Central memory CD8-positive, alpha-beta T cell (primary cell): ENCODE data around the gene ETV6.

Experiments used
- ATAC-seq: fragments of 150-1000 bp; cut with Tn5 transposase; replicated peaks from 2 replicates; pipeline ENCODE4 v1.10.0; 2022; ENCODE audit warnings: mild to moderate bottlenecking, moderate FRiP score, moderate number of reproducible peaks; ENCODE audit not compliant: poor library complexity, severe bottlenecking; ENCODE audit errors: extremely low read depth
- DNase-seq, 2 donors: peaks; one replicate each; pipeline ENCODE4 v3.0.0; 2021; ENCODE audit warnings: low spot score in 2 of 2
- H3K27ac Mint-ChIP-seq: one replicate; pipeline ENCODE4 v1.8.0; 2022; ENCODE audit warnings: low read depth, mild to moderate bottlenecking, moderate library complexity, mixed read lengths
- H3K27me3 Mint-ChIP-seq: one replicate; pipeline ENCODE4 v1.8.0; 2022; ENCODE audit warnings: mixed read lengths
- H3K36me3 Mint-ChIP-seq: one replicate; pipeline ENCODE4 v1.8.0; 2022; ENCODE audit warnings: mild to moderate bottlenecking, moderate library complexity, mixed read lengths; ENCODE audit not compliant: insufficient read depth
- H3K4me1 Mint-ChIP-seq: one replicate; pipeline ENCODE4 v1.8.0; 2022; ENCODE audit warnings: mixed read lengths
- H3K4me3 Mint-ChIP-seq: one replicate; pipeline ENCODE4 v1.8.0; 2022; ENCODE audit warnings: mild to moderate bottlenecking, moderate library complexity, mixed read lengths
- H3K9me3 Mint-ChIP-seq: one replicate; pipeline ENCODE4 v1.8.0; 2022; ENCODE audit warnings: mixed read lengths

ETV6 gene

GRCh38 chr12:11825278-11825677 lies 175.8 kb downstream of the ETV6 start:
- no peak for ATAC-seq
- peaks cover 8% of the 10 kb centered on the region for H3K36me3 Mint-ChIP-seq
- no peak overlapping the region for H3K4me3 Mint-ChIP-seq
- H3K4me1 Mint-ChIP-seq, result peaks cover 12% of the 10 kb centered on the region
- H3K27me3 Mint-ChIP-seq, result no peaks in the 10 kb centered on the region
- DNase-seq, result no peak
- no peak overlapping the region for H3K27ac Mint-ChIP-seq
- no peaks in the 10 kb centered on the region for H3K9me3 Mint-ChIP-seq

DNA sequence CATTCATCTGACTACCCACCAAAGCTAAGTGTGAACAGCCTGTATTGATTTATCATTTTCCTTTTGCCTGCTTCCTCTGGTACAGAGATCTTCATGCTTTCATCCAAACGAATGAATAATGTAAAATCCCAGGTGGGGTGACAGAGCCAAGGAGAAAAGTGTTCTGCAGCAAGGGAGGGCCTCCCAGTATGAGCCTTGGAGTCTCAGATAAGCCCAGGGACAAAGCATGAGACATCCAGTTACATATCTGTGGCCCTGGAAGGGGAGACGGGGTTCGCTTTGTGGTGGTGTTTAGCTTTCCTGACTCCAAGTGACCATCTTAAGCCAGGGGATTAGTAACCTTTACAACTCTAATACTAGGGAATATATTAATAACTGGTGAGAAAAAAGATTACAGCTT lies 177.1 kb downstream of the ETV6 start:
- Mint-ChIP-seq H3K27ac (no peak overlapping the region), H3K27me3 (no peaks in the 10 kb centered on the region), H3K36me3 (peaks cover 6% of the 10 kb centered on the region), H3K4me1 (peaks cover 12% of the 10 kb centered on the region), H3K4me3 (no peak overlapping the region), H3K9me3 (no peaks in the 10 kb centered on the region)
- DNase-seq (no peak), ATAC-seq (no peak)

GRCh38 chr12:11827091-11828061 lies 177.9 kb downstream of the ETV6 start:
- DNase-seq (no peak), ATAC-seq (no peak)
- no peak overlapping the region for H3K27ac Mint-ChIP-seq
- H3K27me3 Mint-ChIP-seq, result no peaks in the 10 kb centered on the region
- no peak overlapping the region for H3K4me3 Mint-ChIP-seq
- peaks cover 6% of the 10 kb centered on the region for H3K36me3 Mint-ChIP-seq
- peaks cover 11% of the 10 kb centered on the region for H3K4me1 Mint-ChIP-seq
- H3K9me3 Mint-ChIP-seq, result no peaks in the 10 kb centered on the region

- ATAC-seq (no peak), DNase-seq (no peak)
- H3K27me3 Mint-ChIP-seq, result no peaks in the 10 kb centered on the region
- no peak overlapping the region for H3K27ac Mint-ChIP-seq
- peaks cover 8% of the 10 kb centered on the region for H3K36me3 Mint-ChIP-seq
- peaks cover 19% of the 10 kb centered on the region for H3K4me1 Mint-ChIP-seq
- H3K9me3 Mint-ChIP-seq, result no peaks in the 10 kb centered on the region
- no peak overlapping the region for H3K4me3 Mint-ChIP-seq
These were observed 180.3 kb downstream of the ETV6 start for GRCh38 chr12:11829764-11830194.

DNA sequence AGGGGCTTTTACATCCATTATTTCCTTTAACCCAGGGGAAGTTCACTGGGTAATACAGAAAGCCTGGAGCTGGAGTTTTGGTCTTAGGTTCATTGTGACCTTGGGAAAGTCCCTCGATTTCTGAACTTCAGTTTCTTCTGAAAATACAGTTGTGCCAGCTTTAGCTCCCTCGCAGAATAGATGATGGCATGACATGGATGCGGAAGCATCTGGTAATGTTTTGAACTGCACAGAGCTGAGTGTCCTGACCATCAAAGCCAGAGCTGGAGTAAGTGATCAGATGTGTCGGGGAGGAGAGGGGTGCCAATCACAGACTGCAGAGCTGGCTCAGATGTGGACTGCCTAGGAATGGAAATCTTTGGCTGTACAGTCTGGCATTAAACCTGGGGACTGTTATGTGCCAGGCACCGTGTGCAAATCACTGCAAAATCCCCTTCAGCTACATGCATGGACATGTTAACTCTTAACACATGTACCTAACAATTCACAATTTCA lies 180.9 kb downstream of the ETV6 start:
- peaks cover 21% of the 10 kb centered on the region for H3K4me1 Mint-ChIP-seq
- peaks cover 9% of the 10 kb centered on the region for H3K36me3 Mint-ChIP-seq
- no peak for DNase-seq
- no peaks in the 10 kb centered on the region for H3K27me3 Mint-ChIP-seq
- no peaks in the 10 kb centered on the region for H3K9me3 Mint-ChIP-seq
- no peak for ATAC-seq
- H3K27ac Mint-ChIP-seq, result no peak overlapping the region
- H3K4me3 Mint-ChIP-seq, result no peak overlapping the region

- Mint-ChIP-seq H3K27me3 (no peaks in the 10 kb centered on the region), H3K9me3 (no peaks in the 10 kb centered on the region), H3K4me1 (peaks cover 29% of the 10 kb centered on the region), H3K4me3 (no peak overlapping the region), H3K36me3 (peaks cover 6% of the 10 kb centered on the region), H3K27ac (peak overlapping the region; percentile 12)
- ATAC-seq, result no peak
- no peak for DNase-seq
These were observed 182.6 kb downstream of the ETV6 start for GRCh38 chr12:11832093-11832492.

DNA sequence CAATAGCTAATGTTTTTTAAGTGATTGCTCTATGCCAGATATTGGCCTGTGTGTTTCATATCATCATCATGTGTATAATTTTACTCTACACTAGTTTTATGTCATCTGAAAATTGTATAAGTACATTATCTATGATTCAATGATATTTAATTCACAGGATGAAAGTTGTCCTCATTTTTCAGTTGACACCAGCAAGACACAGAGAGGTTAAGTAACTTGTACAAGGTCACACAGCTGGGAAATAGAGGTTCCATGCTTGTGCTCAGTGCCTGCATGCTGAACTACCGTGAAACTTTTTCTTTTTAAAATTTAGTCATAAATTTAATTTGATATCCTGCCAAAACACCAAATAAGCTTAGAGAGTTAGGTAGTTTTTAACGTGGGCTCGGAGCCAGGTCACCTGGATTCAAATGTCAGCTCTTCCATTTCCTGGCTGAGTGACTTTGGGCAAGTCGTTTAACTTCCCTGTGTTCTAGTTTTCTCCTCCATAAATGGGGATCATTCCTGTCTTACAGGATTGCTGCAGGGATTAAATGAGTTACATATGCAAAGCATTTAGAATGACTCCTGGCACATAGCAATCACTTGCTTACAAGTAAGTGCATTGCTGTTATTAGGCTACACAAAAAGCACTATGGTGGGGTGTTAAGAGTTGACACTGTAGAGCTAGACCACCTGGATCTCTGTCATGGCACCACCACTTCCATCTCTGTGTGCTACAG lies 183.9 kb downstream of the ETV6 start:
- no peak overlapping the region for H3K4me3 Mint-ChIP-seq
- no peaks in the 10 kb centered on the region for H3K9me3 Mint-ChIP-seq
- H3K4me1 Mint-ChIP-seq, result peaks cover 29% of the 10 kb centered on the region
- peaks cover 5% of the 10 kb centered on the region for H3K36me3 Mint-ChIP-seq
- H3K27me3 Mint-ChIP-seq, result no peaks in the 10 kb centered on the region
- ATAC-seq (no peak), DNase-seq (no peak)
- H3K27ac Mint-ChIP-seq, result no peak overlapping the region

GRCh38 chr12:11834104-11834812 lies 184.8 kb downstream of the ETV6 start:
- Mint-ChIP-seq H3K27me3 (no peaks in the 10 kb centered on the region), H3K27ac (no peak overlapping the region), H3K4me3 (no peak overlapping the region), H3K4me1 (peaks cover 29% of the 10 kb centered on the region), H3K9me3 (no peaks in the 10 kb centered on the region), H3K36me3 (peaks cover 7% of the 10 kb centered on the region)
- ATAC-seq, result no peak
- DNase-seq, result no peak

- Mint-ChIP-seq H3K27ac (no peak overlapping the region), H3K36me3 (peaks cover 10% of the 10 kb centered on the region)
- DNase-seq, result no peak
These were observed 185.5 kb downstream of the ETV6 start for GRCh38 chr12:11834931-11835330.

DNA sequence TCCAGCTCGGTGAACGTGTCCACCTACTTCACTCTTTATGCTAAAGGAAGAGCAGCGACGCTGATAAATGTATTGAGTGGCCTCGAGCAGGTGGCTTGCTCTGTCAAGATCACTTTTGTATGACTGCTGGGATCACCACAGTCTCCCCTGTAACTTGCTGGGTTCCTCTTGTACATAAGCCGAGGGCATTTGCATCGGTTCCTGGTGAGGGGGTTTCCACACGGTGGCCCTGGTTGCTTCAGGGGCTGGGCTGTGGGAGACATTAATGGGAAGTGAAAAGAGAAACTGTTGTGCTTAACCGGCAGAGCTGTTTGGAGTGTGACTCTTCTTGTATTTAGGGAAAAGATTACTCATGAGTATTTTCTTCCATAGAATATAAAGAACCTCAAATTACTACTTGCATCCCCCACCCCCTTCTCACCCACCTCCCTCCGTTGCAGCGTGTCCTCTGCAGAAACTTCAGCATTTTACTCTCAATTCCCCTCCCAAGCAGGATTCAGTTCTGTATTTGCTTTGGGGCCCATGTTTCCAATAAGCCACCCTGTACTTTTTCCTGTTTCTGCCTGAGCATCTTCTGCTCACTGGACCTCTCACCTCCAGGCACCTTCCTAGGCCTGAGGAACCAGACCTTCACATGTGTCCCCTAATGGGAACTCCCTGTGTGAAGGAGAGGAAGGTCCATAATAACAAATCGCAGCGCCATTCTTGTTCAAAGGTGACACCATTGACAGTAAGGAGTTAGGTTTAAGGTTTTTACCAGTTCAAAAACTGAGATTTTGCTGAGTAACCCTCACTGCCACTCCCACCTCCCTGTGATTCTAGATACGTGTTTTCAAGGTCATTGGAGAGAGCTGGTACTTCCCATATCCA lies 187.0 kb downstream of the ETV6 start:
- Mint-ChIP-seq H3K4me1 (peaks cover 29% of the 10 kb centered on the region), H3K27ac (no peak overlapping the region)

More at GRCh38 chr12:11834931-11835330, 185.5 kb downstream of the ETV6 start:
- no peak overlapping the region for H3K4me3 Mint-ChIP-seq
- H3K9me3 Mint-ChIP-seq, result no peaks in the 10 kb centered on the region
- peaks cover 29% of the 10 kb centered on the region for H3K4me1 Mint-ChIP-seq
- ATAC-seq, result no peak
- H3K27me3 Mint-ChIP-seq, result no peaks in the 10 kb centered on the region

DNA sequence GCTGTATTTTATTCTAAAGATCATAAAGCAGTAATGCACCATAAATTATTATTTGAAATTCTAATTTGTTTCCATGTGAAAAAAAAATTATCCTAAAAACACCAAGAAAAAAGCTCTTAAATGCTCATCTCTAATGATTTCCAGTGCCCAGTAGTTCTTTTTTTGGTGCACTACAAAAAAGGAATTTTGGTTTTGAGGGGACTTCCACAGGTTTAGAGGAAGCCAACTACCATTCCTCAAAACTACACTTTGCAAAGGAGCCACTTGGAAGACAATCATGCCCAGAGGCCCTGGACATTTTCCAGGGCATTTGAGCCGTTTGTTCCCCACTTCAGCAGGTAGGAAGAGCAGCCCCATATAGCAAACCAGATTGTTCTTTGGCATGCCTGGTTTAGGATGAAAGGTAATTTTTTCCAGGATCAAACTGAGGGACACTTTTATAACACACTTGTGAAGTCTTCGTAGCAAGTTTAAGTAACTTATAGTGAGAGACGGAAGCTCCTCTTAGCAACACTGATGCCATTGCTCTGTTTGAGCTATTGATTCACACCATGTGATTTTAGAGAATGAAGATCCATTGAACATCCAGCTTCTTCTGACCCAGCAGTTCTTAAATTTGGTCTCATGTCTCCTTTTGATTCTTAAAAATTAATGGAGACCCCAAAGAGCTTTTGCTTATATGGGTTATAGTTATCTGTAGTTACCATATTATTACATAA lies 187.9 kb downstream of the ETV6 start:
- peaks cover 14% of the 10 kb centered on the region for H3K36me3 Mint-ChIP-seq
- no peaks in the 10 kb centered on the region for H3K27me3 Mint-ChIP-seq
- H3K9me3 Mint-ChIP-seq, result no peaks in the 10 kb centered on the region
- H3K4me3 Mint-ChIP-seq, result no peak overlapping the region
- DNase-seq (no peak), ATAC-seq (no peak)
- H3K4me1 Mint-ChIP-seq, result peaks cover 22% of the 10 kb centered on the region
- no peak overlapping the region for H3K27ac Mint-ChIP-seq

More for the DNA sequence above, 187.0 kb downstream of the ETV6 start:
- DNase-seq (no peak), ATAC-seq (peak; percentile 56)
- H3K9me3 Mint-ChIP-seq, result no peaks in the 10 kb centered on the region
- no peaks in the 10 kb centered on the region for H3K27me3 Mint-ChIP-seq
- peaks cover 14% of the 10 kb centered on the region for H3K36me3 Mint-ChIP-seq
- H3K4me3 Mint-ChIP-seq, result no peak overlapping the region
